PC-3 (cell line): ENCODE results near the gene SMARCD2. TPM values are rescaled to one million over a fixed set of nuclear protein-coding genes. Genes with fewer than 3 reads are reported as not detected.

Experiments
- ATAC-seq: fragments of 200-7000 bp; cut with Tn5 transposase; 2 replicates; pipeline ENCODE4 v1.9.1; 2020; ENCODE audit warnings: mild to moderate bottlenecking, moderate library complexity
- BruUV-seq: library from RNA; stranded (reverse); fragments of 400-500 nt; replicated peaks from 2 replicates; lab custom pipeline; 2021; lab: Mats Ljungman, UMichigan
- CTCF ChIA-PET: fragments of 300-600 bp; sonication (Branson Sonifier 250); formaldehyde crosslinking; loops from one replicate; lab custom pipeline; 2022; ENCODE audit warnings: antibody characterized with exemption; lab: Charles Lee
- POLR2A ChIA-PET: fragments of 300-600 bp; sonication (Branson Sonifier 250); formaldehyde crosslinking; loops from one replicate; lab custom pipeline; 2022; ENCODE audit warnings: antibody characterized with exemption; ENCODE audit not compliant: unreplicated experiment; lab: Charles Lee
- DNase-seq: peaks from one replicate; pipeline ENCODE4 v3.0.0-alpha.2; 2015
- H2AFZ ChIP-seq: fragments of 300-600 bp; sonication (generic); 2 replicates; pipeline ENCODE4 v1.6.0; 2016; ENCODE audit warnings: antibody characterized with exemption, low read length
- H3F3A ChIP-seq: fragments of 300-600 bp; sonication (generic); one replicate; pipeline ENCODE4 v1.6.0; 2017; ENCODE audit warnings: antibody characterized with exemption, low read length, control low read depth, mild to moderate bottlenecking; ENCODE audit not compliant: unreplicated experiment
- H3K27ac ChIP-seq: fragments of 300-600 bp; sonication (generic); 2 replicates; pipeline ENCODE4 v1.5.1; 2016; ENCODE audit warnings: mild to moderate bottlenecking, low read length
- H3K27me3 ChIP-seq: fragments of 300-600 bp; sonication (generic); 2 replicates; pipeline ENCODE4 v1.6.1; 2016; ENCODE audit warnings: low read length, mixed read lengths
- H3K36me3 ChIP-seq: fragments of 300-600 bp; sonication (generic); 2 replicates; pipeline ENCODE4 v1.6.1; 2016; ENCODE audit warnings: low read depth, mixed run types, low read length, mixed read lengths
- H3K4me1 ChIP-seq: fragments of 300-600 bp; sonication (generic); 2 replicates; pipeline ENCODE4 v1.5.1; 2016; ENCODE audit warnings: low read length; ENCODE audit not compliant: insufficient read depth
- H3K4me2 ChIP-seq: fragments of 300-600 bp; sonication (generic); 2 replicates; pipeline ENCODE4 v1.6.0; 2016; ENCODE audit warnings: low read length
- H3K4me3 ChIP-seq: fragments of 300-600 bp; sonication (generic); 2 replicates; pipeline ENCODE4 v1.5.1; 2016; ENCODE audit warnings: mild to moderate bottlenecking, low read length, mixed read lengths
- H3K79me2 ChIP-seq: fragments of 300-600 bp; sonication (generic); 2 replicates; pipeline ENCODE4 v1.6.1; 2017; ENCODE audit warnings: low read length, mixed read lengths
- H3K9ac ChIP-seq: fragments of 300-600 bp; sonication (generic); 2 replicates; pipeline ENCODE4 v1.6.0; 2016; ENCODE audit warnings: mild to moderate bottlenecking, low read length
- H3K9me2 ChIP-seq: fragments of 300-600 bp; sonication (generic); replicated peaks from 2 replicates; pipeline ENCODE4 v1.6.1; 2016; ENCODE audit warnings: mixed run types, low read length, mixed read lengths
- H3K9me3 ChIP-seq: fragments of 300-600 bp; sonication (generic); 2 replicates; pipeline ENCODE4 v1.6.1; 2016; ENCODE audit warnings: low read length, mixed read lengths
- H4K20me1 ChIP-seq: fragments of 300-600 bp; sonication (generic); 2 replicates; pipeline ENCODE4 v1.6.1; 2016; ENCODE audit warnings: low read length, mixed read lengths
- CTCF ChIP-seq: fragments of 300-600 bp; sonication (generic); conservative IDR thresholded peaks from 2 replicates; pipeline ENCODE4 v1.5.1; 2017; ENCODE audit warnings: antibody characterized with exemption, low read depth, mild to moderate bottlenecking, low read length
- EZH2 ChIP-seq: fragments of 300-600 bp; sonication (generic); IDR thresholded peaks from one replicate; pipeline ENCODE4 v1.6.1; 2017; ENCODE audit warnings: antibody characterized with exemption, mild to moderate bottlenecking, low read length; ENCODE audit not compliant: unreplicated experiment
- EZH2phosphoT487 ChIP-seq: fragments of 300-600 bp; sonication (generic); IDR thresholded peaks from 2 replicates; pipeline ENCODE4 v1.6.1; 2018; ENCODE audit warnings: mild to moderate bottlenecking, antibody characterized with exemption, low read length, borderline replicate concordance
- intact Hi-C: fragments of 100-400 bp; cut with micrococcal nuclease; formaldehyde crosslinking; loops from 2 replicates; pipeline ENCODE4 v1.9.0; 2023
- total RNA-seq: library from RNA; depleted of rRNA; stranded (reverse); fragments of >200 nt; gene quantifications from 2 replicates; pipeline ENCODE4 v1.2.3, GENCODE V29; 2014

Gene SMARCD2
- total RNA-seq, 1 experiment from 2014 or later, result 152 TPM

GRCh38 chr17:63817736-63818385 is 24.6 kb downstream of the SMARCD2 start:
- TF ChIP-seq EZH2phosphoT487 (no peak), EZH2 (no peak), CTCF (no peak)
- POLR2A ChIA-PET, result no interaction called here
- intact Hi-C loops, result no loop called here
- peaks cover 10% of the 10 kb centered on the region; the same call in 1 of the 2 replicates for H3K79me2 ChIP-seq
- H3K9me2 ChIP-seq, result no peaks in the 10 kb centered on the region
- H3K4me3 ChIP-seq, result no peak overlapping the region
- no peaks in the 10 kb centered on the region for H3K9me3 ChIP-seq
- H2AFZ ChIP-seq, result no peak overlapping the region
- CTCF ChIA-PET, result no interaction called here
- BruUV-seq, result TSS peak; percentile 39
- DNase-seq (no peak), ATAC-seq (no peak)
- no peak overlapping the region for H3K9ac ChIP-seq
- H3K36me3 ChIP-seq, result peaks cover 93% of the 10 kb centered on the region
- H3K27me3 ChIP-seq, result no peaks in the 10 kb centered on the region
- peaks cover 12% of the 10 kb centered on the region for H3F3A ChIP-seq
- no peak overlapping the region for H3K27ac ChIP-seq
- no peak overlapping the region for H3K4me2 ChIP-seq
- 0 out of 2 replicates have a peak, but pooled peaks cover 7% of the 10 kb centered on the region for H4K20me1 ChIP-seq
- no peaks in the 10 kb centered on the region for H3K4me1 ChIP-seq

- Histone ChIP-seq H2AFZ (no peak overlapping the region), H3K9me2 (no peaks in the 10 kb centered on the region), H3K36me3 (peaks cover 91% of the 10 kb centered on the region), H3K4me2 (no peak overlapping the region), H3K4me3 (no peak overlapping the region), H3K9me3 (no peaks in the 10 kb centered on the region), H3K79me2 (peaks cover 6% of the 10 kb centered on the region; the same call in 1 of the 2 replicates), H3K27me3 (no peaks in the 10 kb centered on the region), H3K4me1 (no peaks in the 10 kb centered on the region), H4K20me1 (0 out of 2 replicates have a peak, but pooled peaks cover 7% of the 10 kb centered on the region), H3K9ac (no peak overlapping the region), H3K27ac (no peak overlapping the region), H3F3A (peaks cover 12% of the 10 kb centered on the region)
- no peak for DNase-seq
- no TSS peak for BruUV-seq
- no peak for TF ChIP-seq EZH2
- TF ChIP-seq EZH2phosphoT487, result no peak
- TF ChIP-seq CTCF, result no peak
- POLR2A ChIA-PET, result no interaction called here
- CTCF ChIA-PET, result no interaction called here
- ATAC-seq, result no peak
- intact Hi-C loops, result no loop called here
Observed at GRCh38 chr17:63816669-63817068, 25.8 kb downstream of the SMARCD2 start.

- no peak overlapping the region for H2AFZ ChIP-seq
- H3K27me3 ChIP-seq, result no peaks in the 10 kb centered on the region
- H3K9ac ChIP-seq, result no peak overlapping the region
- no peak overlapping the region for H3K4me3 ChIP-seq
- intact Hi-C loops, result no loop called here
- 0 out of 2 replicates have a peak, but pooled peaks cover 4% of the 10 kb centered on the region for H3K79me2 ChIP-seq
- TF ChIP-seq EZH2phosphoT487 (no peak), CTCF (no peak), EZH2 (no peak)
- no peaks in the 10 kb centered on the region for H3K9me3 ChIP-seq
- ATAC-seq (no peak), DNase-seq (no peak)
- H3K36me3 ChIP-seq, result peaks cover 91% of the 10 kb centered on the region
- no peaks in the 10 kb centered on the region for H3K9me2 ChIP-seq
- BruUV-seq, result no TSS peak
- H3K4me2 ChIP-seq, result no peak overlapping the region
- ChIA-PET CTCF (no interaction called here), POLR2A (no interaction called here)
- 0 out of 2 replicates have a peak, but pooled peaks cover 7% of the 10 kb centered on the region for H4K20me1 ChIP-seq
- H3K4me1 ChIP-seq, result no peaks in the 10 kb centered on the region
- H3F3A ChIP-seq, result peaks cover 12% of the 10 kb centered on the region
- H3K27ac ChIP-seq, result no peak overlapping the region
Observed at GRCh38 chr17:63816123-63816522, 26.4 kb downstream of the SMARCD2 start.
